Adrenal gland (tissue), 12 donors: ENCODE measurements around the gene RAPH1. TPM values are rescaled to one million over a fixed set of nuclear protein-coding genes. Genes with fewer than 3 reads are reported as not detected.

Experiments used
- DNase-seq, 7 donors: peaks; one replicate each; pipeline ENCODE4 v3.0.0-alpha.2; 2019 to 2020
- H3K27ac ChIP-seq, 5 donors: fragments of 200-600 bp; sonication (generic) in 4 of 5; 1 replicate in 3 of 5; 2 replicates in 2 of 5; pipeline versions ENCODE4 v1.5.1 to v1.8.0; 2016 to 2020; ENCODE audit warnings: mild to moderate bottlenecking in 1 of 5
- H3K27me3 ChIP-seq: fragments of 200-600 bp; 2 replicates; pipeline ENCODE4 v1.8.0; 2021
- H3K36me3 ChIP-seq, 2 donors: fragments of 200-600 bp; replicated peaks in 1 of 2; 1 replicate in 1 of 2; 2 replicates in 1 of 2; pipeline versions ENCODE4 v1.5.1 to v1.8.0; 2018 to 2022
- H3K4me1 ChIP-seq, 2 donors: fragments of 200-600 bp; replicated peaks in 1 of 2; 1 replicate in 1 of 2; 2 replicates in 1 of 2; pipeline versions ENCODE4 v1.5.1 to v1.8.0; 2018 to 2021
- H3K4me3 ChIP-seq, 4 donors: fragments of 200-600 bp; sonication (generic) in 3 of 4; one replicate each; pipeline ENCODE4 v1.5.1; 2016 to 2018
- H3K9me3 ChIP-seq, 3 donors: fragments of 200-600 bp; sonication (generic) in 1 of 3; replicated peaks in 1 of 3; 1 replicate in 2 of 3; 2 replicates in 1 of 3; pipeline versions ENCODE4 v1.5.1 to v1.8.0; 2016 to 2021
- POLR2A ChIP-seq, 2 donors: fragments of 450-650 bp; IDR thresholded peaks; one replicate each; pipeline ENCODE4 v1.6.1; 2017; ENCODE audit warnings: antibody characterized with exemption in 2 of 2, mild to moderate bottlenecking in 2 of 2, moderate library complexity in 1 of 2
- WGBS, 4 donors: extraction: QIAGEN DNeasy Blood & Tissue Kit in 2 of 4; methylation state at CpG; one replicate each; pipeline versions ENCODE4 v1.1.5 to v1.1.7; 2013 to 2017; 5-methylcytosine and 5-hydroxymethylcytosine counted together
- intact Hi-C, 2 donors: fragments of 100-400 bp; cut with DNase I; formaldehyde crosslinking; loops; one replicate each; pipeline versions ENCODE4 v1.14.1 to v1.15.0; 2022 to 2023
- polyA plus RNA-seq, 3 donors: library from polyadenylated mRNA; stranded (reverse); fragments of 200-250 nt in 2 of 3; fragments of 350-450 nt in 1 of 3; fragmentation: Illumina TruSeq in 1 of 3; extraction: RNeasy Lipid Tissue Mini Kit (QIAGEN cat#74804) in 1 of 3; gene quantifications; one replicate each; pipeline ENCODE4 v1.2.3, GENCODE V29; 2013 to 2014
- total RNA-seq, 9 donors: library from RNA; depleted of rRNA in 4 of 9; stranded (reverse); fragments of >200 nt in 4 of 9; fragments of 120-200 nt in 1 of 9; fragmentation: NEBNext Ultra II Directional in 1 of 9; extraction: Animal tissue kit (Norgen Biotek cat#: 25700) in 1 of 9; gene quantifications; one replicate each; pipeline versions ENCODE4 v1.1.0 to v1.2.4, GENCODE V29; 2013 to 2023
- TF ChIP-seq, protein P1 (sequence below), 6 experiments: fragments of 450-650 bp in 4 of 6; fragments of 200-600 bp in 2 of 6; sonication (generic) in 1 of 6; IDR thresholded peaks; 1 replicate in 5 of 6; 2 replicates in 1 of 6; pipeline versions ENCODE4 v1.5.1 to v1.8.0; 2016 to 2021; ENCODE audit warnings: antibody characterized with exemption in 6 of 6, mild to moderate bottlenecking in 2 of 6, moderate library complexity in 1 of 6
- donor health status: healthy with polysubstance abuse.
- donor health status: Bipolar disorder and iron deficiency.
- donor health status: DM: yes; HTN: yes; CAD: no.
- donor health status: DM: no; HTN: no; CAD: no.
- donor health status: DM: no; HTN: no; CAD: no.
- donor health status: DM: yes; HTN: yes; CAD: no.

Gene RAPH1
- total and polyA plus RNA-seq, 12 donors: 4.2 to 72.5 (median 27.3) TPM

DNA sequence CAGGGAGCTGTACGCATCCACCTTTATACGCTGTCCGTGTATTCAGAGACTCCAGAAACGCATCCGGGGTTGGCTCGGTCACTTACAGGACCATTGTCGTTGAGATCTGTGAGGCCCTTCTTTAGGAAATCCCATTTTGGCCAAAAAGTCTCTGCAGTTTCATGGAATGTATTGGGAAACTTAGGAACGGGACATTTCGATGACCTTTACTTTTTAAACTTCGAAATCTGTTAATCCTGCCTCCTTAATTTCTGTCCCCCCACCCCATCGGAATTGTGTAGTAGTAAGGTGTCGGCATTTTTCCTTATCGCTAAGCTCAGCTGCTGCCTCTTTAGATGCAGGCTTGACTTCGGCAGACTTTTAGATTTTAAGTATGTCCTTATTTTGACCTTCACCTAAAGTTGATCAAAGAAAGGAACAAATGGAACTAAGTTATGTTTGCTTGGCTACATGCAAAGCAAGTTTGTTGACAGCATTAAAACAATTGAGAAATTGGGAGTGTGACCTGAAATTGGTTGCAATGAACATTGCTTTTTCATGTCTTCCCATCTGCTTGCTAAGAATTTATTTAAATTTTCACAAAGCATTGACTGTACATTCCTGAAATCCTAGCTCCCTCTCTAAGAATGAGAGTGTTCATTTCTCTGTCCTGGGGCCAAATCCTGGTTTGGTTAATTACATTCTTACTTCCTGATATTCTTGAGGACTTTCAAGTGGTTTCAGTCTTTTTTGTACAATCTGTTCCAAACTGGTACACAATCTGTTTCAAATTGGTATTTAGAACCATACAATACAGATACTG is 884 bp upstream of the RAPH1 start:
- TF ChIP-seq, protein P1, sequence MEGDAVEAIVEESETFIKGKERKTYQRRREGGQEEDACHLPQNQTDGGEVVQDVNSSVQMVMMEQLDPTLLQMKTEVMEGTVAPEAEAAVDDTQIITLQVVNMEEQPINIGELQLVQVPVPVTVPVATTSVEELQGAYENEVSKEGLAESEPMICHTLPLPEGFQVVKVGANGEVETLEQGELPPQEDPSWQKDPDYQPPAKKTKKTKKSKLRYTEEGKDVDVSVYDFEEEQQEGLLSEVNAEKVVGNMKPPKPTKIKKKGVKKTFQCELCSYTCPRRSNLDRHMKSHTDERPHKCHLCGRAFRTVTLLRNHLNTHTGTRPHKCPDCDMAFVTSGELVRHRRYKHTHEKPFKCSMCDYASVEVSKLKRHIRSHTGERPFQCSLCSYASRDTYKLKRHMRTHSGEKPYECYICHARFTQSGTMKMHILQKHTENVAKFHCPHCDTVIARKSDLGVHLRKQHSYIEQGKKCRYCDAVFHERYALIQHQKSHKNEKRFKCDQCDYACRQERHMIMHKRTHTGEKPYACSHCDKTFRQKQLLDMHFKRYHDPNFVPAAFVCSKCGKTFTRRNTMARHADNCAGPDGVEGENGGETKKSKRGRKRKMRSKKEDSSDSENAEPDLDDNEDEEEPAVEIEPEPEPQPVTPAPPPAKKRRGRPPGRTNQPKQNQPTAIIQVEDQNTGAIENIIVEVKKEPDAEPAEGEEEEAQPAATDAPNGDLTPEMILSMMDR (IDR thresholded peaks at IDR 0.05): no peak
- TF ChIP-seq POLR2A (IDR thresholded peaks at IDR 0.05): no peak
- Histone ChIP-seq H3K4me3 (peak overlapping the region in 3 of 4 donors; percentile 19 to 96 (median 38)), H3K27ac (peak overlapping the region; percentile 68 to 94 (median 77)), H3K4me1 (peaks cover 3 to 13% of the 10 kb centered on the region in 2 donors), H3K36me3 (no peaks in the 10 kb centered on the region), H3K9me3 (no peaks in the 10 kb centered on the region), H3K27me3 (no peaks in the 10 kb centered on the region)
- 2 to 9% (median 8%) methylated on average over 14 of the region's 14 CpGs for WGBS, 4 donors
- intact Hi-C loops: no loop called here
- no peak for DNase-seq

DNA sequence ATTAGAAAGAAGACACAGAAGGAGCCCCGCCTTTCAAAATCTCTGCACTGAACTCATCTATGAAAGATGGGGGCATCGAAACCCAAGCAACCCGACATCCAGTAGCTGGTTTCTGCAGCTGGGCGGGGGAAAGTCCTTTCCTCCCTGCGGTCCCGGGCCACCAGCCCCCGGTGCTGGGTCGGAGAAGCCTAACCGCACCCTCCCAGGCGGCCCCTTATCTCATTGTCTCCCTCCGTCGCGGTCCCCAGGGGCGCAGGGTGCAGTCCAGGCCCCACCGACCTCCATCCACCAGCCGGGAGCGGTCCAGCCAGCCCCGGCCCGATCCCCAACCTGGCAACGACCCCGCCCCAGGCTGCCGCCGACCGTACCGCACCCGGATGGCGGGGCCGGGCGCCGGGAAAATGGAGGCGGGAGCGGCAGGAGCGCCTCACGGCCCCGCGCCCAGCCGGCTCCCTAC is 452 bp downstream of the RAPH1 start:
- Histone ChIP-seq H3K27ac (peak overlapping the region; percentile 22 to 94 (median 82)), H3K9me3 (no peaks in the 10 kb centered on the region), H3K4me3 (peak overlapping the region; percentile 39 to 96 (median 76)), H3K36me3 (no peaks in the 10 kb centered on the region), H3K4me1 (peaks cover 3 to 23% of the 10 kb centered on the region in 2 donors), H3K27me3 (no peaks in the 10 kb centered on the region)
- WGBS, 4 donors: 0 to 1% (median 1%) methylated on average over 5 to 37 of the region's 37 CpGs
- DNase-seq: peak in 5 of 7 donors; percentile 12 to 60 (median 32)
- TF ChIP-seq POLR2A (IDR thresholded peaks at IDR 0.05): no peak
- TF ChIP-seq, protein P1 (IDR thresholded peaks at IDR 0.05): peak in 1 of 6 experiments; percentile 2
- intact Hi-C loops: no loop called here

DNA sequence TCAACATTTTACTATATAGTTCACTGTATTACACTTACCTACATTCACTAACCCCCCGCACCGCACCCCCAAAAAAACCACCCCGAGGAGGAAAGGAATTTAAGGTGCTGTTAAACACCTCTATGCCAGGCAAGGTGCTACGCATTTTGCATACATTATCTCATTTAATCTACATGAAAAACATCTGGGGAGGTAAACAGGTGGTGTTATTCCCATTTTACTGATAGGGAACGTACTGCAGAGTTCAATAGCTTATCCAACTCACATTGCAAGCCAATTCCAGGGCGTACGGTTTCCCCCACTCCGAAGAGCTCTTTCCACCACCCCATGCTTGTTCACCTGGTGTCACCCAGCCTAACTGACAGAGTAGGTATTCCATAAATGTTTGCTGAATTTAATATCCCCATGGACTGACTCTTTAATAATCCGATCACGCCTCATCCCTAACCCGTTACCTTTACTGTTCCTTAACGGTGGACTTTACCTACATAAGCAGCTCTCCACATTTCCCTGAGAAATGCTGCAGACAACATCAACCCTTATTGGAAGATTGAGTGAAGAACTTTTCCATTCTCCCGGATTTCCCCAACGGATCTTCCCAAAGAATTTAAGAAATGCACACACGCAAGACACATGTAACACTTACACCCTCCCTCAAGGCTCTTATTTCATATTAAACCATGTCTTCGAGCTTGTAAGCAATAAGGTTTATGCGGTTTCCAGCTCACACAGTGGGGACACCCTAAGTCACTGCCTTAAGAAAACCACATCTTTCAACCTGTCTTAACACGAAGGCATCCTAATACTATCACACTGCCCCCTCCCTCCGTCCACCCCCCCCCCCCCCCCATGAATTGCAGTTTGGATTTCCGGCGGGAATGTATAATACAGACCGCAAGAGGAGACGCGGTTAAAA is 1.2 kb downstream of the RAPH1 start:
- DNase-seq: no peak
- no peaks in the 10 kb centered on the region for H3K9me3 ChIP-seq
- no peaks in the 10 kb centered on the region for H3K27me3 ChIP-seq
- whole genome bisulfite sequencing, 4 donors: 3 to 4% (median 3%) methylated on average over 23 to 24 of the region's 24 CpGs
- no peak for TF ChIP-seq POLR2A (IDR thresholded peaks at IDR 0.05)
- TF ChIP-seq, protein P1 (IDR thresholded peaks at IDR 0.05): no peak
- H3K4me3 ChIP-seq: peak overlapping the region in 3 of 4 donors; percentile 2 to 96 (median 63)
- no peaks in the 10 kb centered on the region for H3K36me3 ChIP-seq
- intact Hi-C loops: no loop called here
- H3K27ac ChIP-seq: peak overlapping the region in 3 of 5 donors; percentile 74 to 94 (median 88)
- H3K4me1 ChIP-seq: peaks cover 3 to 23% of the 10 kb centered on the region in 2 donors
